Measurements from ENCODE around the gene CCDC51.

CCDC51 gene

GRCh38 chr3:48423241-48423882, 16.6 kb downstream of the CCDC51 start (continued):
- no peak for TF ChIP-seq POU6F1 (CRISPR knock-in tag; IDR thresholded peaks at IDR 0.05; ENCODE audit: borderline replicate concordance, low read depth)
- TF ChIP-seq ESRRG (CRISPR knock-in tag; IDR thresholded peaks at IDR 0.05), result no peak
- TF ChIP-seq BACH2 (CRISPR knock-in tag; IDR thresholded peaks at IDR 0.05; ENCODE audit: borderline replicate concordance), result no peak
- TF ChIP-seq ZNF8 (CRISPR knock-in tag; IDR thresholded peaks at IDR 0.05), result no peak

DNA sequence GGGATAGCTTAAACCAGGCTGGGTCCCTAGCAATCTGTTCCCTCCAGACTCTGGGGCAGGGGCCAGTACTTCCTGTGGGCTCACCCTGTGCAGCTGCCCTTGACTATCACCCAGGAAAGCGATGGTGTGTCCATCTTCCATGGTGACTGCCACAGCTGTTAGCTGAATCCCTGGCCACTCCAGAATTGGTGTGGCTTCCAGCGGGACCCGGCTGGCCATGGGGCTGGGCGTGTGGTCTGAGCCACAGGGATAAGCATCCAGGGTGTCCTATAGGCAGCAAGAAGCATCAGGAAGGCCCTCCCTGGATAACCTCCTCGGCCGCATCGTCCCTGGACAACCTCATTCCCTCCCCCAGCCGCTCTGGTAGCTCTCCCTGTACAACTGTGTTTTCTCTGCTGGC, 17.2 kb downstream of the CCDC51 start:
- no peak for ATAC-seq
- no peak for TF ChIP-seq ESRRG (CRISPR knock-in tag; IDR thresholded peaks at IDR 0.05)
- TF ChIP-seq, protein P1, sequence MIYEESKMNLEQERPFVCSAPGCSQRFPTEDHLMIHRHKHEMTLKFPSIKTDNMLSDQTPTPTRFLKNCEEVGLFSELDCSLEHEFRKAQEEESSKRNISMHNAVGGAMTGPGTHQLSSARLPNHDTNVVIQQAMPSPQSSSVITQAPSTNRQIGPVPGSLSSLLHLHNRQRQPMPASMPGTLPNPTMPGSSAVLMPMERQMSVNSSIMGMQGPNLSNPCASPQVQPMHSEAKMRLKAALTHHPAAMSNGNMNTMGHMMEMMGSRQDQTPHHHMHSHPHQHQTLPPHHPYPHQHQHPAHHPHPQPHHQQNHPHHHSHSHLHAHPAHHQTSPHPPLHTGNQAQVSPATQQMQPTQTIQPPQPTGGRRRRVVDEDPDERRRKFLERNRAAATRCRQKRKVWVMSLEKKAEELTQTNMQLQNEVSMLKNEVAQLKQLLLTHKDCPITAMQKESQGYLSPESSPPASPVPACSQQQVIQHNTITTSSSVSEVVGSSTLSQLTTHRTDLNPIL (CRISPR knock-in tag; IDR thresholded peaks at IDR 0.05; ENCODE audit: low read depth), result no peak
- TF ChIP-seq ZNF8 (CRISPR knock-in tag; IDR thresholded peaks at IDR 0.05), result no peak
- no peak for TF ChIP-seq ZFP3 (CRISPR knock-in tag; IDR thresholded peaks at IDR 0.05)
- no peak for TF ChIP-seq TOX (CRISPR knock-in tag; IDR thresholded peaks at IDR 0.05; ENCODE audit: borderline replicate concordance)
- no peak for TF ChIP-seq ZC3H10 (CRISPR knock-in tag; IDR thresholded peaks at IDR 0.05)
- TF ChIP-seq PPARA (CRISPR knock-in tag; IDR thresholded peaks at IDR 0.05; ENCODE audit: borderline replicate concordance), result no peak
- no peak for TF ChIP-seq ZFP30 (CRISPR knock-in tag; IDR thresholded peaks at IDR 0.05)

- no peak for ATAC-seq
- TF ChIP-seq, protein P2, sequence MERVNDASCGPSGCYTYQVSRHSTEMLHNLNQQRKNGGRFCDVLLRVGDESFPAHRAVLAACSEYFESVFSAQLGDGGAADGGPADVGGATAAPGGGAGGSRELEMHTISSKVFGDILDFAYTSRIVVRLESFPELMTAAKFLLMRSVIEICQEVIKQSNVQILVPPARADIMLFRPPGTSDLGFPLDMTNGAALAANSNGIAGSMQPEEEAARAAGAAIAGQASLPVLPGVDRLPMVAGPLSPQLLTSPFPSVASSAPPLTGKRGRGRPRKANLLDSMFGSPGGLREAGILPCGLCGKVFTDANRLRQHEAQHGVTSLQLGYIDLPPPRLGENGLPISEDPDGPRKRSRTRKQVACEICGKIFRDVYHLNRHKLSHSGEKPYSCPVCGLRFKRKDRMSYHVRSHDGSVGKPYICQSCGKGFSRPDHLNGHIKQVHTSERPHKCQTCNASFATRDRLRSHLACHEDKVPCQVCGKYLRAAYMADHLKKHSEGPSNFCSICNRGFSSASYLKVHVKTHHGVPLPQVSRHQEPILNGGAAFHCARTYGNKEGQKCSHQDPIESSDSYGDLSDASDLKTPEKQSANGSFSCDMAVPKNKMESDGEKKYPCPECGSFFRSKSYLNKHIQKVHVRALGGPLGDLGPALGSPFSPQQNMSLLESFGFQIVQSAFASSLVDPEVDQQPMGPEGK (CRISPR knock-in tag; IDR thresholded peaks at IDR 0.05; ENCODE audit: borderline replicate concordance), result no peak
- TF ChIP-seq TOX (CRISPR knock-in tag; IDR thresholded peaks at IDR 0.05; ENCODE audit: borderline replicate concordance), result no peak
- no peak for TF ChIP-seq OSR1 (CRISPR knock-in tag; IDR thresholded peaks at IDR 0.05)
- TF ChIP-seq ZC3H10 (CRISPR knock-in tag; IDR thresholded peaks at IDR 0.05), result no peak
- TF ChIP-seq ZFP30 (CRISPR knock-in tag; IDR thresholded peaks at IDR 0.05), result no peak
- TF ChIP-seq TCF4 (CRISPR knock-in tag; IDR thresholded peaks at IDR 0.05; ENCODE audit: borderline replicate concordance), result no peak
Observed at GRCh38 chr3:48422272-48422671, 17.6 kb downstream of the CCDC51 start.

GRCh38 chr3:48420561-48420960, 19.4 kb downstream of the CCDC51 start:
- ATAC-seq, result no peak
- TF ChIP-seq SNAI2 (CRISPR knock-in tag; IDR thresholded peaks at IDR 0.05) (no peak), ISL1 (CRISPR knock-in tag; IDR thresholded peaks at IDR 0.05) (no peak), ZNF70 (CRISPR knock-in tag; IDR thresholded peaks at IDR 0.05) (no peak), ZFP3 (CRISPR knock-in tag; IDR thresholded peaks at IDR 0.05) (no peak), POU6F1 (CRISPR knock-in tag; IDR thresholded peaks at IDR 0.05; ENCODE audit: borderline replicate concordance, low read depth) (no peak), RARB (CRISPR knock-in tag; IDR thresholded peaks at IDR 0.05) (no peak), ZFP30 (CRISPR knock-in tag; IDR thresholded peaks at IDR 0.05) (no peak), ESRRG (CRISPR knock-in tag; IDR thresholded peaks at IDR 0.05) (no peak), ZNF565 (CRISPR knock-in tag; conservative IDR thresholded peaks at IDR 0.05; ENCODE audit: low read depth) (no peak), PPARA (CRISPR knock-in tag; IDR thresholded peaks at IDR 0.05; ENCODE audit: borderline replicate concordance) (no peak), TOX (CRISPR knock-in tag; IDR thresholded peaks at IDR 0.05; ENCODE audit: borderline replicate concordance) (no peak), BACH2 (CRISPR knock-in tag; IDR thresholded peaks at IDR 0.05; ENCODE audit: borderline replicate concordance) (no peak), ZNF8 (CRISPR knock-in tag; IDR thresholded peaks at IDR 0.05) (no peak), CSDC2 (CRISPR knock-in tag; IDR thresholded peaks at IDR 0.05) (no peak), ARNTL (CRISPR knock-in tag; IDR thresholded peaks at IDR 0.05; ENCODE audit: borderline replicate concordance, low read depth) (no peak)
- TF ChIP-seq, protein P3, sequence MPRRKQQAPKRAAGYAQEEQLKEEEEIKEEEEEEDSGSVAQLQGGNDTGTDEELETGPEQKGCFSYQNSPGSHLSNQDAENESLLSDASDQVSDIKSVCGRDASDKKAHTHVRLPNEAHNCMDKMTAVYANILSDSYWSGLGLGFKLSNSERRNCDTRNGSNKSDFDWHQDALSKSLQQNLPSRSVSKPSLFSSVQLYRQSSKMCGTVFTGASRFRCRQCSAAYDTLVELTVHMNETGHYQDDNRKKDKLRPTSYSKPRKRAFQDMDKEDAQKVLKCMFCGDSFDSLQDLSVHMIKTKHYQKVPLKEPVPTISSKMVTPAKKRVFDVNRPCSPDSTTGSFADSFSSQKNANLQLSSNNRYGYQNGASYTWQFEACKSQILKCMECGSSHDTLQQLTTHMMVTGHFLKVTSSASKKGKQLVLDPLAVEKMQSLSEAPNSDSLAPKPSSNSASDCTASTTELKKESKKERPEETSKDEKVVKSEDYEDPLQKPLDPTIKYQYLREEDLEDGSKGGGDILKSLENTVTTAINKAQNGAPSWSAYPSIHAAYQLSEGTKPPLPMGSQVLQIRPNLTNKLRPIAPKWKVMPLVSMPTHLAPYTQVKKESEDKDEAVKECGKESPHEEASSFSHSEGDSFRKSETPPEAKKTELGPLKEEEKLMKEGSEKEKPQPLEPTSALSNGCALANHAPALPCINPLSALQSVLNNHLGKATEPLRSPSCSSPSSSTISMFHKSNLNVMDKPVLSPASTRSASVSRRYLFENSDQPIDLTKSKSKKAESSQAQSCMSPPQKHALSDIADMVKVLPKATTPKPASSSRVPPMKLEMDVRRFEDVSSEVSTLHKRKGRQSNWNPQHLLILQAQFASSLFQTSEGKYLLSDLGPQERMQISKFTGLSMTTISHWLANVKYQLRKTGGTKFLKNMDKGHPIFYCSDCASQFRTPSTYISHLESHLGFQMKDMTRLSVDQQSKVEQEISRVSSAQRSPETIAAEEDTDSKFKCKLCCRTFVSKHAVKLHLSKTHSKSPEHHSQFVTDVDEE (CRISPR knock-in tag; IDR thresholded peaks at IDR 0.05), result no peak
- TF ChIP-seq, protein P2 (CRISPR knock-in tag; IDR thresholded peaks at IDR 0.05; ENCODE audit: borderline replicate concordance), result no peak
- TF ChIP-seq, protein P1 (CRISPR knock-in tag; IDR thresholded peaks at IDR 0.05; ENCODE audit: low read depth), result no peak

Measured in SK-N-SH treated with all-trans-retinoic acid at 6 μM for 48 hours (cell line).